GM21717 (cell line): ENCODE results near the gene OMG.
"Not testable (repeated sequence)": the region's sequence is repeated elsewhere in the genome, so short reads cannot be mapped to it uniquely, and the experiment has no call there.

ENCODE experiments used
- ATAC-seq: cut with Tn5 transposase; IDR thresholded peaks from one replicate; pipeline ENCODE4 v1.9.1; 2021; ENCODE audit warnings: mild to moderate bottlenecking, moderate library complexity; ENCODE audit not compliant: unreplicated experiment

OMG gene

GRCh38 chr17:31308372-31309334 lies 11.6 kb upstream of the OMG start:
- ATAC-seq: no peak

- ATAC-seq: no peak
Observed at GRCh38 chr17:31307640-31308039, 10.6 kb upstream of the OMG start.

- no peak for ATAC-seq
Observed at GRCh38 chr17:31299624-31300023, 2.6 kb upstream of the OMG start.

GRCh38 chr17:31296142-31296541 lies 897 bp downstream of the OMG start:
- ATAC-seq: no peak

GRCh38 chr17:31295489-31295871 lies 1.6 kb downstream of the OMG start:
- ATAC-seq: no peak

- no peak for ATAC-seq
Observed at GRCh38 chr17:31294820-31295488, 2.1 kb downstream of the OMG start.

GRCh38 chr17:31294231-31294630 lies 2.8 kb downstream of the OMG start:
- ATAC-seq: no peak

- no peak for ATAC-seq
Observed at GRCh38 chr17:31293581-31293980, 3.5 kb downstream of the OMG start.

GRCh38 chr17:31291820-31292219 lies 5.2 kb downstream of the OMG start:
- ATAC-seq: no peak

GRCh38 chr17:31289790-31290189 lies 7.2 kb downstream of the OMG start:
- no peak for ATAC-seq

GRCh38 chr17:31287932-31288331 lies 9.1 kb downstream of the OMG start:
- not testable (repeated sequence) for ATAC-seq

- ATAC-seq: no peak
Observed at GRCh38 chr17:31286587-31286986, 10.5 kb downstream of the OMG start.

GRCh38 chr17:31283841-31284240 lies 13.2 kb downstream of the OMG start:
- no peak for ATAC-seq

- no peak for ATAC-seq
Observed at GRCh38 chr17:31281061-31281460, 16.0 kb downstream of the OMG start.

- ATAC-seq: no peak
Observed at GRCh38 chr17:31279401-31279800, 17.6 kb downstream of the OMG start.

GRCh38 chr17:31275116-31275515 lies 21.9 kb downstream of the OMG start:
- no peak for ATAC-seq

- no peak for ATAC-seq
Observed at GRCh38 chr17:31274252-31274651, 22.8 kb downstream of the OMG start.

- ATAC-seq: no peak
Observed at GRCh38 chr17:31273516-31273915, 23.5 kb downstream of the OMG start.

GRCh38 chr17:31272803-31273202 lies 24.2 kb downstream of the OMG start:
- ATAC-seq: no peak

GRCh38 chr17:31272236-31272635 lies 24.8 kb downstream of the OMG start:
- no peak for ATAC-seq

- no peak for ATAC-seq
Observed at GRCh38 chr17:31269578-31269983, 27.5 kb downstream of the OMG start.

- ATAC-seq: no peak
Observed at GRCh38 chr17:31269036-31269577, 27.9 kb downstream of the OMG start.
